HL-60 (cell line): ENCODE data around the gene KRTAP20-3.

Source experiments
- DNase-seq, 2 experiments: peaks; one replicate each; pipeline ENCODE4 v3.0.0-alpha.2; 2010 to 2020; ENCODE audit warnings: low read depth in 1 of 2, low spot score in 1 of 2
- H3K27ac ChIP-seq: fragments of 250-450 bp; sonication (Bioruptor Pico); replicated peaks from 2 replicates; pipeline ENCODE4 v1.5.1; 2020; ENCODE audit warnings: mild to moderate bottlenecking, moderate library complexity
- H3K27me3 ChIP-seq: fragments of 250-450 bp; sonication (Bioruptor Pico); 2 replicates; pipeline ENCODE4 v1.5.1; 2021; ENCODE audit warnings: mild to moderate bottlenecking, moderate library complexity; ENCODE audit not compliant: insufficient read depth, poor library complexity, severe bottlenecking
- H3K4me3 ChIP-seq: replicated peaks from 2 replicates; pipeline ENCODE4 v1.5.1; 2011; ENCODE audit warnings: mild to moderate bottlenecking, control low read depth, low read length; ENCODE audit not compliant: insufficient read depth
- CTCF ChIP-seq: IDR thresholded peaks from one replicate; pipeline ENCODE4 v1.5.1; 2011; ENCODE audit warnings: low read length, control low read depth, inconsistent platforms; ENCODE audit not compliant: insufficient read depth
- GABPA ChIP-seq: IDR thresholded peaks from 2 replicates; pipeline ENCODE4 v1.6.1; 2012; ENCODE audit warnings: low read depth
- POLR2AphosphoS5 ChIP-seq: IDR thresholded peaks from 2 replicates; pipeline ENCODE4 v1.6.1; 2012; ENCODE audit warnings: low read depth
- REST ChIP-seq: IDR thresholded peaks from 2 replicates; pipeline ENCODE4 v1.6.1; 2012; ENCODE audit warnings: low read depth; ENCODE audit not compliant: insufficient replicate concordance

The KRTAP20-3 gene

GRCh38 chr21:30684506-30684905, 41.8 kb downstream of the KRTAP20-3 start:
- TF ChIP-seq POLR2AphosphoS5 (no peak), CTCF (no peak), GABPA (no peak), REST (no peak)
- H3K27ac ChIP-seq: no peak overlapping the region
- H3K4me3 ChIP-seq: no peak overlapping the region
- no peak for DNase-seq
- H3K27me3 ChIP-seq: no peaks in the 10 kb centered on the region

GRCh38 chr21:30689822-30690221, 47.2 kb downstream of the KRTAP20-3 start:
- TF ChIP-seq CTCF: no peak
- no peak for TF ChIP-seq GABPA
- H3K27me3 ChIP-seq: no peaks in the 10 kb centered on the region
- no peak overlapping the region for H3K4me3 ChIP-seq
- no peak overlapping the region for H3K27ac ChIP-seq
- no peak for DNase-seq
